ENCODE data around the gene GBP1.

Gene GBP1

GRCh38 chr1:89005286-89006151 is 59.5 kb downstream of the GBP1 start:
- DNase-seq (ENCODE audit: low read depth), result no peak

Data from activated T-cell treated with anti-CD3 and anti-CD28 coated beads for 1 hour (primary cell).